GM12878 (cell line): ENCODE data around the gene OPCML. TPM values are rescaled to one million over a fixed set of nuclear protein-coding genes. Genes with fewer than 3 reads are reported as not detected.

Source experiments
- ATAC-seq: fragments of 200-7000 bp; cut with Tn5 transposase; 3 replicates; pipeline ENCODE4 v1.9.1; 2020; ENCODE audit warnings: mild to moderate bottlenecking, moderate library complexity
- BruUV-seq: library from RNA; stranded (reverse); fragments of 400-500 nt; replicated peaks from 2 replicates; lab custom pipeline; 2021; lab: Mats Ljungman, UMichigan
- CTCF ChIA-PET: fragments of 300-600 bp; sonication (Branson Sonifier 250); formaldehyde crosslinking; extraction: SDS; loops from one replicate; lab custom pipeline; 2021; ENCODE audit warnings: inconsistent platforms; lab: Yijun Ruan, JAX
- POLR2A ChIA-PET: fragments of 350-600 bp; formaldehyde crosslinking; extraction: SDS; loops from one replicate; lab custom pipeline; 2021; ENCODE audit warnings: inconsistent platforms; lab: Charles Lee
- RAD21 ChIA-PET: fragments of 300-600 bp; sonication (Branson Sonifier 250); formaldehyde crosslinking; loops from one replicate; lab custom pipeline; 2023; ENCODE audit warnings: antibody characterized with exemption; ENCODE audit not compliant: unreplicated experiment; lab: Charles Lee
- SMC1A ChIA-PET: fragments of 300-600 bp; sonication (Branson Sonifier 250); formaldehyde crosslinking; loops from one replicate; lab custom pipeline; 2023; ENCODE audit not compliant: unreplicated experiment, uncharacterized antibody; lab: Charles Lee
- DNase-seq: peaks from one replicate; pipeline ENCODE4 v3.0.0-alpha.2; 2011; ENCODE audit warnings: low read depth, low spot score
- FAIRE-seq: peaks from 3 replicates; lab custom pipeline; 2011; peaks lifted over from hg19 to GRCh38; lab: Jason Lieb, UNC
- H2AFZ ChIP-seq: 2 replicates; pipeline ENCODE4 v1.6.0; 2011; ENCODE audit warnings: low read depth, low read length, control low read depth; ENCODE audit not compliant: control insufficient read depth
- H3K27ac ChIP-seq: 2 replicates; pipeline ENCODE4 v1.5.1; 2011; ENCODE audit warnings: control low read depth; ENCODE audit not compliant: control insufficient read depth, insufficient read depth
- H3K27me3 ChIP-seq, 2 experiments: replicated peaks in 1 of 2; 2 replicates each; pipeline versions ENCODE4 v1.6.0 to v1.6.1; 2011; ENCODE audit warnings: low read length in 1 of 2; ENCODE audit not compliant: control insufficient read depth in 2 of 2, insufficient read depth in 2 of 2
- H3K36me3 ChIP-seq, 2 experiments: 2 replicates each; pipeline ENCODE4 v1.5.1; 2011; ENCODE audit warnings: low read length in 1 of 2; ENCODE audit not compliant: control insufficient read depth in 2 of 2, insufficient read depth in 2 of 2
- H3K4me1 ChIP-seq: 2 replicates; pipeline ENCODE4 v1.6.1; 2011; ENCODE audit warnings: mild to moderate bottlenecking, low read length, moderate library complexity, mixed read lengths; ENCODE audit not compliant: control insufficient read depth, insufficient read depth
- H3K4me2 ChIP-seq: 2 replicates; pipeline ENCODE4 v1.6.0; 2011; ENCODE audit warnings: control low read depth; ENCODE audit not compliant: control insufficient read depth, insufficient read depth
- H3K4me3 ChIP-seq: fragments of 200-600 bp; sonication (generic); 2 replicates; pipeline ENCODE4 v1.5.1; 2016
- H3K79me2 ChIP-seq: 2 replicates; pipeline ENCODE4 v1.6.0; 2011; ENCODE audit warnings: low read length; ENCODE audit not compliant: control insufficient read depth, insufficient read depth
- H3K9ac ChIP-seq: 2 replicates; pipeline ENCODE4 v1.8.0; 2011; ENCODE audit warnings: low read length, control low read depth, mixed read lengths; ENCODE audit not compliant: control insufficient read depth, insufficient read depth
- H3K9me3 ChIP-seq: replicated peaks from 3 replicates; pipeline ENCODE4 v1.5.1; 2011; ENCODE audit warnings: mild to moderate bottlenecking, low read length; ENCODE audit not compliant: control insufficient read depth, insufficient read depth
- H4K20me1 ChIP-seq: 2 replicates; pipeline ENCODE4 v1.6.0; 2011; ENCODE audit not compliant: control insufficient read depth, insufficient read depth
- ASH2L ChIP-seq: fragments of 300-600, 200-600 bp; sonication (generic); IDR thresholded peaks from 2 replicates; pipeline ENCODE4 v1.6.1; 2017; ENCODE audit warnings: low read depth, mild to moderate bottlenecking, borderline replicate concordance
- BHLHE40 ChIP-seq, 2 experiments: fragments of 450-650 bp in 1 of 2; IDR thresholded peaks; 2 replicates each; pipeline ENCODE4 v1.6.1; 2011 to 2017; ENCODE audit warnings: low read depth in 2 of 2, borderline replicate concordance in 1 of 2, improper control_type of control experiment in 1 of 2, low read length in 1 of 2, mild to moderate bottlenecking in 1 of 2
- FOS ChIP-seq: IDR thresholded peaks from 3 replicates; pipeline ENCODE4 v1.6.1; 2011; ENCODE audit warnings: borderline replicate concordance; ENCODE audit not compliant: insufficient read length; ENCODE audit errors: extremely low read depth
- IRF4 ChIP-seq: IDR thresholded peaks from 2 replicates; pipeline ENCODE4 v1.6.1; 2011; ENCODE audit warnings: low read depth, low read length
- MEF2B ChIP-seq: fragments of 450-650 bp; IDR thresholded peaks from 2 replicates; pipeline ENCODE4 v1.6.1; 2018; ENCODE audit warnings: mild to moderate bottlenecking, moderate library complexity; ENCODE audit not compliant: partially characterized antibody, poor library complexity, severe bottlenecking
- RCOR1 ChIP-seq: conservative IDR thresholded peaks from 2 replicates; pipeline ENCODE4 v1.6.1; 2012; ENCODE audit warnings: low read depth, low read length, improper control_type of control experiment
- SMAD1 ChIP-seq: fragments of 450-650 bp; IDR thresholded peaks from 2 replicates; pipeline ENCODE4 v1.6.1; 2018; ENCODE audit warnings: mild to moderate bottlenecking, low read depth; ENCODE audit not compliant: partially characterized antibody
- SMAD5 ChIP-seq: IDR thresholded peaks from 2 replicates; pipeline ENCODE4 v1.6.1; 2016; ENCODE audit warnings: antibody characterized with exemption, low read depth
- SP1 ChIP-seq: IDR thresholded peaks from one replicate; pipeline ENCODE4 v1.6.1; 2011; ENCODE audit warnings: low read depth, low read length
- SREBF2 ChIP-seq: IDR thresholded peaks from 2 replicates; pipeline ENCODE4 v1.6.1; 2012; ENCODE audit warnings: mild to moderate bottlenecking, low read length
- STAT1 ChIP-seq: fragments of 450-650 bp; conservative IDR thresholded peaks from 2 replicates; pipeline ENCODE4 v1.6.1; 2014; ENCODE audit warnings: antibody characterized with exemption, mild to moderate bottlenecking
- YY1 ChIP-seq: IDR thresholded peaks from 2 replicates; pipeline ENCODE4 v1.6.1; 2011; ENCODE audit warnings: low read depth, mild to moderate bottlenecking, low read length
- ZNF622 ChIP-seq: fragments of 450-650 bp; IDR thresholded peaks from 2 replicates; pipeline ENCODE4 v1.6.1; 2017; ENCODE audit warnings: mild to moderate bottlenecking, inconsistent platforms
- ZZZ3 ChIP-seq: IDR thresholded peaks from 2 replicates; pipeline ENCODE4 v1.6.1; 2011; ENCODE audit warnings: low read depth; ENCODE audit not compliant: control insufficient read depth, insufficient read length
- WGBS: methylation state at CpG from one replicate; pipeline ENCODE4 v1.1.6; 2016; ENCODE audit warnings: low lambda C conversion rate; ENCODE audit not compliant: insufficient replicate concordance, insufficient coverage; ENCODE audit errors: missing lambda C conversion rate; 5-methylcytosine and 5-hydroxymethylcytosine counted together
- in situ Hi-C: fragments of 300-500 bp; cut with MboI; formaldehyde crosslinking; loops from 9 replicates; pipeline ENCODE4 v1.14.3; 2018; ENCODE audit warnings: mixed read lengths
- intact Hi-C: fragments of 100-400 bp; cut with micrococcal nuclease; formaldehyde crosslinking; loops from one replicate; pipeline ENCODE4 v1.14.2; 2022; ENCODE audit not compliant: unreplicated experiment
- polyA plus RNA-seq, 11 experiments: library from polyadenylated mRNA; depleted of rRNA in 4 of 11; unstranded in 6 of 11; stranded (reverse) in 5 of 11; fragments of >200 nt; fragmentation: Nextera tagmentation in 4 of 11; fragmentation: Illumina TruSeq in 1 of 11; extraction: Ambion mirVana in 4 of 11; extraction: Trizol in 1 of 11; gene quantifications; 1 replicate in 1 of 11; 2 replicates in 10 of 11; pipeline versions ENCODE4 v1.2.1 to v1.2.3, GENCODE V29; 2011 to 2016; ENCODE audit warnings: inconsistent platforms in 2 of 11, missing spikeins in 2 of 11, low read depth in 1 of 11
- total RNA-seq, 4 experiments: library from RNA; depleted of rRNA in 3 of 4; stranded (reverse); fragments of >200 nt in 3 of 4; fragmentation: Illumina TruSeq in 1 of 4; extraction: Trizol in 1 of 4; gene quantifications; 2 replicates each; pipeline versions ENCODE4 v1.2.1 to v1.2.3, GENCODE V29; 2013 to 2021
- TF ChIP-seq, protein P1 (sequence below): fragments of 150-350 bp; IDR thresholded peaks from 2 replicates; pipeline ENCODE4 v1.6.1; 2016; ENCODE audit warnings: low read depth, low read length
- TF ChIP-seq, protein P2 (sequence below): fragments of 450-650 bp; IDR thresholded peaks from 2 replicates; pipeline ENCODE4 v1.6.1; 2017; ENCODE audit warnings: borderline replicate concordance

OPCML gene
- total and polyA plus RNA-seq, 10 of the 15 experiments (the other 5 are each of a cell fraction or from before 2014, with no cell fraction given), result 0.84 TPM; not detected in 9

DNA sequence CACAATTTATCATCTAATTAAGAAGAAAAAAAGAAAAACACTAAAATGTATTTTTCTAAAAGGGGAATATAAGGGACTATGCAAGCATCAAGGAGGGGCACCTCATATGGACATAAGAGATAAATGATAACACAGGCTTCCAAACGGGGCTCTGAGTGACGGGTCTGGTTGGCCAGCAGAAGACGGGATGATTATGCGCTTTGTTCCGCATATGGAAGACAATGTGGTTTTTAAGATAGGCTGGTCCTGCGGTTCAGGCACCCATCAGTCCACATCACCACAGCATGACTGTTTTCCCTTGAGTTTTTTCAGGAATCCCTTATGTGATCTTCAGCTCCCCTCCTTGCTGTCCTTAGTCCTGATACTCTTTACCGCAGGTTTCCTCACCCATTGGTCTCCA lies 404.6 kb downstream of the OPCML start:
- Histone ChIP-seq H4K20me1 (no peaks in the 10 kb centered on the region), H3K4me2 (no peak overlapping the region), H3K79me2 (no peaks in the 10 kb centered on the region), H3K4me3 (no peak overlapping the region), H3K9me3 (no peaks in the 10 kb centered on the region), H3K36me3 (no peaks in the 10 kb centered on the region), H3K27me3 (peaks cover 2% of the 10 kb centered on the region in 2 experiments; a peak in 2 of 4 replicates), H3K9ac (no peak overlapping the region), H2AFZ (no peak overlapping the region), H3K27ac (no peak overlapping the region), H3K4me1 (no peaks in the 10 kb centered on the region)
- ChIA-PET CTCF (interaction anchor here (0.8 kb wide), 1 partner anchor 44 kb away, joined by 3 read pairs; no protein-coding TSS in a partner anchor), POLR2A (no interaction called here), SMC1A (no interaction called here)
- intact Hi-C loops, result no loop called here
- in situ Hi-C loops, result no loop called here
- 17% methylated on average over 7 of the region's 7 CpGs for WGBS
- FAIRE-seq (no peak), ATAC-seq (no peak)
- no peak for TF ChIP-seq ZZZ3
- TF ChIP-seq MEF2B, result no peak
- no peak for TF ChIP-seq BHLHE40 (IDR thresholded peaks at IDR 0.05; ENCODE audit: borderline replicate concordance in 1 of 2, low read depth in 2 of 2, low read length in 1 of 2)
- TF ChIP-seq SMAD5, result no peak
- no peak for TF ChIP-seq ZNF622
- TF ChIP-seq FOS, result no peak
- TF ChIP-seq STAT1, result no peak
- TF ChIP-seq, all 136 proteins: peak for 0
- RAD21 ChIA-PET, result no interaction called here
- BruUV-seq, result no TSS peak
- no peak for DNase-seq

DNA sequence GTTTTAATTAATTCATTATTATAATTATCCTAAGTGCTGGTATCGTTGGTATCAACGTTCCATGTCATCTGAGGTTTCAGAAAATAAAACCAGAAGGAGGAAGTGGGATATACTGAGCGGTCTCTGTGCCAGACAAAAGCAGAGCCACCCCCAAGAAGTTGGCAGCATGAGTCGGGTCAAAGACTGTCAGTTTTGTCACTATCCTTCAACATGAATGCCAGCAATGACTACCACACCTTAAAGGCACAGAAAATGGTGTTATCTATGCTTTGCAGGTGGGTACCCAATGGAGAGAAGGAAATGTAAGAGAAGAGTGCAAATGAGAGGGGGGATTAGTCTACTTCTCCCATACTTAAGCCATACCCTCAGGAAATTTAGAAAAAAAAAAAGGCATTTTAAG lies 408.5 kb downstream of the OPCML start:
- in situ Hi-C loops, result no loop called here
- no TSS peak for BruUV-seq
- TF ChIP-seq RCOR1 (no peak), SMAD1 (no peak), SP1 (no peak), SREBF2 (no peak), YY1 (no peak), ASH2L (no peak), IRF4 (no peak)
- TF ChIP-seq, protein P1, sequence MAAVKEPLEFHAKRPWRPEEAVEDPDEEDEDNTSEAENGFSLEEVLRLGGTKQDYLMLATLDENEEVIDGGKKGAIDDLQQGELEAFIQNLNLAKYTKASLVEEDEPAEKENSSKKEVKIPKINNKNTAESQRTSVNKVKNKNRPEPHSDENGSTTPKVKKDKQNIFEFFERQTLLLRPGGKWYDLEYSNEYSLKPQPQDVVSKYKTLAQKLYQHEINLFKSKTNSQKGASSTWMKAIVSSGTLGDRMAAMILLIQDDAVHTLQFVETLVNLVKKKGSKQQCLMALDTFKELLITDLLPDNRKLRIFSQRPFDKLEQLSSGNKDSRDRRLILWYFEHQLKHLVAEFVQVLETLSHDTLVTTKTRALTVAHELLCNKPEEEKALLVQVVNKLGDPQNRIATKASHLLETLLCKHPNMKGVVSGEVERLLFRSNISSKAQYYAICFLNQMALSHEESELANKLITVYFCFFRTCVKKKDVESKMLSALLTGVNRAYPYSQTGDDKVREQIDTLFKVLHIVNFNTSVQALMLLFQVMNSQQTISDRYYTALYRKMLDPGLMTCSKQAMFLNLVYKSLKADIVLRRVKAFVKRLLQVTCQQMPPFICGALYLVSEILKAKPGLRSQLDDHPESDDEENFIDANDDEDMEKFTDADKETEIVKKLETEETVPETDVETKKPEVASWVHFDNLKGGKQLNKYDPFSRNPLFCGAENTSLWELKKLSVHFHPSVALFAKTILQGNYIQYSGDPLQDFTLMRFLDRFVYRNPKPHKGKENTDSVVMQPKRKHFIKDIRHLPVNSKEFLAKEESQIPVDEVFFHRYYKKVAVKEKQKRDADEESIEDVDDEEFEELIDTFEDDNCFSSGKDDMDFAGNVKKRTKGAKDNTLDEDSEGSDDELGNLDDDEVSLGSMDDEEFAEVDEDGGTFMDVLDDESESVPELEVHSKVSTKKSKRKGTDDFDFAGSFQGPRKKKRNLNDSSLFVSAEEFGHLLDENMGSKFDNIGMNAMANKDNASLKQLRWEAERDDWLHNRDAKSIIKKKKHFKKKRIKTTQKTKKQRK, result no peak
- TF ChIP-seq, protein P2, sequence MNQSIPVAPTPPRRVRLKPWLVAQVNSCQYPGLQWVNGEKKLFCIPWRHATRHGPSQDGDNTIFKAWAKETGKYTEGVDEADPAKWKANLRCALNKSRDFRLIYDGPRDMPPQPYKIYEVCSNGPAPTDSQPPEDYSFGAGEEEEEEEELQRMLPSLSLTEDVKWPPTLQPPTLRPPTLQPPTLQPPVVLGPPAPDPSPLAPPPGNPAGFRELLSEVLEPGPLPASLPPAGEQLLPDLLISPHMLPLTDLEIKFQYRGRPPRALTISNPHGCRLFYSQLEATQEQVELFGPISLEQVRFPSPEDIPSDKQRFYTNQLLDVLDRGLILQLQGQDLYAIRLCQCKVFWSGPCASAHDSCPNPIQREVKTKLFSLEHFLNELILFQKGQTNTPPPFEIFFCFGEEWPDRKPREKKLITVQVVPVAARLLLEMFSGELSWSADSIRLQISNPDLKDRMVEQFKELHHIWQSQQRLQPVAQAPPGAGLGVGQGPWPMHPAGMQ, result no peak

More for the DNA sequence above, 408.5 kb downstream of the OPCML start:
- Histone ChIP-seq H3K36me3 (no peaks in the 10 kb centered on the region), H3K9ac (no peak overlapping the region), H2AFZ (no peak overlapping the region), H3K79me2 (no peaks in the 10 kb centered on the region), H3K27me3 (peaks cover 2 to 3% of the 10 kb centered on the region in 2 experiments; a peak in 3 of 4 replicates), H3K4me3 (no peak overlapping the region), H3K4me2 (no peak overlapping the region), H4K20me1 (no peaks in the 10 kb centered on the region), H3K27ac (no peak overlapping the region), H3K9me3 (no peaks in the 10 kb centered on the region), H3K4me1 (no peaks in the 10 kb centered on the region)
- ChIA-PET SMC1A (no interaction called here), CTCF (no interaction called here), RAD21 (no interaction called here), POLR2A (no interaction called here)
- 0% methylated on average over 4 of the region's 4 CpGs for WGBS
- DNase-seq (no peak), ATAC-seq (no peak), FAIRE-seq (no peak)
- intact Hi-C loops, result no loop called here
